ENCODE results near the gene FAM53A. TPM values are rescaled to one million over a fixed set of nuclear protein-coding genes. Genes with fewer than 3 reads are reported as not detected.
A peak's percentile ranks its signal among the peaks of the same experiment; 100 is the strongest.

FAM53A gene
- total and polyA plus RNA-seq, 7 donors, result 0.71 to 1.9 (median 1.3) TPM

- Histone ChIP-seq H3K27ac (no peak overlapping the region), H3K4me3 (no peak overlapping the region), H3K4me1 (no peaks in the 10 kb centered on the region), H3K27me3 (ENCODE audit: insufficient read depth in 3 of 3, low read length in 2 of 3) (peaks cover 0 to 51% (median 14%) of the 10 kb centered on the region in 3 donors), H3K36me3 (ENCODE audit: insufficient read depth in 1 of 2, low read depth in 1 of 2) (no peaks in the 10 kb centered on the region), H3K9me3 (no peaks in the 10 kb centered on the region)
- ATAC-seq, result no peak
- TF ChIP-seq CTCF (IDR thresholded peaks at IDR 0.05), result no peak
- intact Hi-C loops (cut with DNase I), result no loop called here
- 80 to 100% (median 91%) methylated on average over 2 to 6 of the region's 6 CpGs for WGBS, 3 donors
- peak in 1 of 2 donors; percentile 21 for DNase-seq
Measured at GRCh38 chr4:1601533-1601835, 82.6 kb downstream of the FAM53A start.

- intact Hi-C loops (cut with DNase I), result no loop called here
Measured at GRCh38 chr4:1600811-1601532, 83.1 kb downstream of the FAM53A start.

GRCh38 chr4:1600211-1600780 is 83.8 kb downstream of the FAM53A start:
- Histone ChIP-seq H3K27ac (no peak overlapping the region), H3K4me3 (no peak overlapping the region), H3K9me3 (no peaks in the 10 kb centered on the region), H3K4me1 (no peaks in the 10 kb centered on the region), H3K27me3 (ENCODE audit: insufficient read depth in 3 of 3, low read length in 2 of 3) (peaks cover 0 to 50% (median 17%) of the 10 kb centered on the region in 3 donors), H3K36me3 (ENCODE audit: insufficient read depth in 1 of 2, low read depth in 1 of 2) (no peaks in the 10 kb centered on the region)
- 71 to 82% (median 80%) methylated on average over 7 to 15 of the region's 15 CpGs for WGBS, 3 donors
- DNase-seq (peak in 1 of 2 donors; percentile 31), ATAC-seq (no peak)
- intact Hi-C loops (cut with DNase I), result no loop called here
- no peak for TF ChIP-seq CTCF (IDR thresholded peaks at IDR 0.05)

More at GRCh38 chr4:1600811-1601532, 83.1 kb downstream of the FAM53A start:
- DNase-seq (peak in 1 of 2 donors; percentile 42), ATAC-seq (no peak)
- 73 to 76% (median 73%) methylated on average over 13 to 27 of the region's 27 CpGs for WGBS, 3 donors
- Histone ChIP-seq H3K4me3 (no peak overlapping the region), H3K36me3 (ENCODE audit: insufficient read depth in 1 of 2, low read depth in 1 of 2) (no peaks in the 10 kb centered on the region), H3K27ac (no peak overlapping the region), H3K27me3 (ENCODE audit: insufficient read depth in 3 of 3, low read length in 2 of 3) (peaks cover 0 to 50% (median 14%) of the 10 kb centered on the region in 3 donors), H3K9me3 (no peaks in the 10 kb centered on the region), H3K4me1 (no peaks in the 10 kb centered on the region)
- no peak for TF ChIP-seq CTCF (IDR thresholded peaks at IDR 0.05)

- no peak for ATAC-seq
- 70 to 78% (median 77%) methylated on average over 19 to 21 of the region's 21 CpGs for WGBS, 3 donors
- no peak for TF ChIP-seq CTCF (IDR thresholded peaks at IDR 0.05)
- Histone ChIP-seq H3K36me3 (ENCODE audit: insufficient read depth in 1 of 2, low read depth in 1 of 2) (no peaks in the 10 kb centered on the region), H3K27ac (no peak overlapping the region), H3K4me1 (no peaks in the 10 kb centered on the region), H3K4me3 (no peak overlapping the region), H3K27me3 (ENCODE audit: insufficient read depth in 3 of 3, low read length in 2 of 3) (peaks cover 0 to 52% (median 20%) of the 10 kb centered on the region in 3 donors), H3K9me3 (no peaks in the 10 kb centered on the region)
- intact Hi-C loops (cut with DNase I), result no loop called here
- peak in 1 of 2 donors; percentile 32 for DNase-seq
Measured at GRCh38 chr4:1599491-1600210, 84.5 kb downstream of the FAM53A start.

Data from psoas muscle (tissue), 8 donors.